Right lung (tissue), 5 donors: ENCODE results near the gene ELFN2. TPM values are rescaled to one million over a fixed set of nuclear protein-coding genes. Genes with fewer than 3 reads are reported as not detected.

Experiments used
- polyA plus RNA-seq, 5 donors: library from polyadenylated mRNA; unstranded; fragments of 120-200 nt; gene quantifications; one replicate each; pipeline versions ENCODE4 v1.2.1 to v1.2.3, GENCODE V29; 2013; ENCODE audit warnings: inconsistent platforms in 1 of 5, low replicate concordance in 1 of 5; ENCODE audit not compliant: insufficient read length in 5 of 5, insufficient read depth in 1 of 5

The ELFN2 gene
- polyA plus RNA-seq, 5 donors, result 0.51 to 2.0 (median 1.3) TPM

Other genes with a start within 250 kb of the ELFN2 start
- 10 to 100 TPM; 24.5 to 25.0 (median 24.9) TPM for gene C1QTNF6, start 239.2 kb downstream of the ELFN2 start, polyA plus RNA-seq
- gene SSTR3, start 215.0 kb downstream of the ELFN2 start, polyA plus RNA-seq, result under 1 TPM; 0.05 to 0.10 (median 0.08) TPM
- gene RAC2, start 183.2 kb downstream of the ELFN2 start, polyA plus RNA-seq, result 10 to 100 TPM in 2 of 5 donors, 1 to 10 TPM in 3; 6.7 to 11.6 (median 8.1) TPM
- gene CYTH4, start 145.0 kb downstream of the ELFN2 start, polyA plus RNA-seq, result 1 to 10 TPM; 4.5 to 6.0 (median 5.2) TPM
- gene MFNG, start 58.9 kb upstream of the ELFN2 start, polyA plus RNA-seq, result 10 to 100 TPM; 13.5 to 25.9 (median 20.4) TPM
- 10 to 100 TPM; 11.0 to 19.4 (median 15.6) TPM for gene CARD10, start 91.9 kb upstream of the ELFN2 start, polyA plus RNA-seq
- gene CDC42EP1, start 133.0 kb upstream of the ELFN2 start, polyA plus RNA-seq, result 10 to 100 TPM; 26.0 to 65.2 (median 40.4) TPM
- gene LGALS2, start 152.6 kb upstream of the ELFN2 start, polyA plus RNA-seq, result 1 to 10 TPM in 4 of 5 donors, under 1 TPM in 1; 0.85 to 1.9 (median 1.2) TPM
- 10 to 100 TPM; 43.5 to 62.6 (median 55.2) TPM for gene GGA1, start 181.4 kb upstream of the ELFN2 start, polyA plus RNA-seq
- 10 to 100 TPM; 16.0 to 31.9 (median 23.0) TPM for gene SH3BP1, start 212.2 kb upstream of the ELFN2 start, polyA plus RNA-seq
- 10 to 100 TPM; 10.1 to 15.5 (median 13.2) TPM for gene PDXP, start 231.2 kb upstream of the ELFN2 start, polyA plus RNA-seq
- 100 to 1,000 TPM; 571 to 929 (median 646) TPM for gene LGALS1, start 248.2 kb upstream of the ELFN2 start, polyA plus RNA-seq